Mesodermal cell (in vitro differentiated cells): ENCODE results near the gene PIK3CB.
"Not testable (repeated sequence)": the region's sequence is repeated elsewhere in the genome, so short reads cannot be mapped to it uniquely, and the experiment has no call there.

Experiments used
- H3K27ac ChIP-seq: 2 replicates; pipeline ENCODE4 v1.7.0; 2013; ENCODE audit warnings: mild to moderate bottlenecking, low read depth, low read length, moderate library complexity; ENCODE audit not compliant: severe bottlenecking
- H3K36me3 ChIP-seq: 2 replicates; pipeline ENCODE4 v1.7.1; 2013; ENCODE audit warnings: mild to moderate bottlenecking, low read length, moderate library complexity; ENCODE audit not compliant: control insufficient read depth, insufficient read depth
- H3K4me1 ChIP-seq: one replicate; pipeline ENCODE4 v1.7.1; 2013; ENCODE audit warnings: mild to moderate bottlenecking, low read length; ENCODE audit not compliant: insufficient read depth, control insufficient read depth, poor library complexity, severe bottlenecking
- H3K4me3 ChIP-seq: 2 replicates; pipeline ENCODE4 v1.7.0; 2013; ENCODE audit warnings: low read length, control low read depth, mild to moderate bottlenecking; ENCODE audit not compliant: insufficient read depth, poor library complexity, severe bottlenecking; ENCODE audit errors: extremely low read depth
- H3K9me3 ChIP-seq: 2 replicates; pipeline ENCODE4 v1.7.1; 2013; ENCODE audit warnings: mild to moderate bottlenecking, low read length, moderate library complexity; ENCODE audit not compliant: control insufficient read depth
- WGBS, 2 experiments: methylation state at CpG; one replicate each; pipeline ENCODE4 v1.1.5; 2013; ENCODE audit warnings: missing lambda C conversion rate in 2 of 2; ENCODE audit not compliant: insufficient coverage in 2 of 2; 5-methylcytosine and 5-hydroxymethylcytosine counted together

The PIK3CB gene

DNA sequence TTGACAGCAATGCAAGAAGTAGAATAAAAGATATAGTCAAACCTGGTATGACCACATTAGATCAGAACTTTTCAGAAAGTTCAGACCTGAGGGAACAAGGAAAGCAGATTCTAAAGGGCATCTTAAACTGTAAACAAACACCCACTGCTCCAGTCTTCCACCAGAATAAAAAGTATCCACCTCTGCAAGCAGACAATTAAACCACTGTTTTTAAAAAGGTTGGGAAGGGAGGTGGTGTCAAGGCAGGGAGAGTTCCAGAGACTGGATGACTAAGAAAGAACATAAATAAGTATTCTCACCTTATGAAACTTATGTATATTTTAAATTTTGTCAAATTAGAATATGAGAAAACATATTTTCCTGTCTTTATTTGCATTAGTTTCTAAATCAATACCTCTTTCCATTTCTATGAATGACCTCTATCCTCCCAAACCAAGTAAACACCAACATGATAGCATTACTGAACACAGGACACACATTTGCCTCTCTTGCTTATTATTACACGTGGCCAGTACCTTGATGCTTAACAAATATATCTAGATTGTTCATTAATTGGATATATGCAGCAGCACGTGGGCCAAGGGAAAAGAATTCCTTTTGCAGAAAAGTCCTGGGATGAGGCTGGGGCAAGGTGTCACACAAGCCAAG is 31.6 kb downstream of the PIK3CB start:
- H3K9me3 ChIP-seq = no peaks in the 10 kb centered on the region
- 75 to 89% methylated on average over 1 of the region's 2 CpGs for WGBS, 2 experiments

DNA sequence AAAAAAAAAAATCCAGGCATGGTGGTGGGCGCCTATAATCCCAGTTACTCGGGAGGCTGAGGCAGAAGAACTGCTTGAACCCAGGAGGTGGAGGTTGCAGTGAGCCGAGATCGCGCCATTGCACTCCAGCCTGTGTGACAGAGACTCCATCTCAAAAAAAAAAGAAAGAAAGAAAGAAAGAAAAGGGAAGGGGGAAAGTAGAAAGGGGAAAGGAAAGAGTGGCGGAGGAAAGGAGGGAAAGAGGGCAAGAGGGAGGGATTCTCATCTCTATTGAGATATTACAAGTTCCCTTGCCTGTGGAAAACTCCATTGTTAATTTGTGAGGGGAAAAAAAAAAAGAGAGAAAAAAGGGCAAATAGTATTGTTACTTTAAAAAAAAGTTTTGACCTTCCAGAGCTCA is 32.5 kb downstream of the PIK3CB start:
- 92 to 100% methylated on average over 1 to 6 of the region's 6 CpGs for WGBS, 2 experiments
- H3K36me3 ChIP-seq, H3K4me1 ChIP-seq, H3K27ac ChIP-seq, H3K9me3 ChIP-seq, H3K4me3 ChIP-seq: not testable (repeated sequence)

More for the DNA sequence above, 31.6 kb downstream of the PIK3CB start:
- Histone ChIP-seq H3K4me3 (no peak overlapping the region), H3K4me1 (no peaks in the 10 kb centered on the region), H3K36me3 (no peaks in the 10 kb centered on the region), H3K27ac (no peak overlapping the region)

DNA sequence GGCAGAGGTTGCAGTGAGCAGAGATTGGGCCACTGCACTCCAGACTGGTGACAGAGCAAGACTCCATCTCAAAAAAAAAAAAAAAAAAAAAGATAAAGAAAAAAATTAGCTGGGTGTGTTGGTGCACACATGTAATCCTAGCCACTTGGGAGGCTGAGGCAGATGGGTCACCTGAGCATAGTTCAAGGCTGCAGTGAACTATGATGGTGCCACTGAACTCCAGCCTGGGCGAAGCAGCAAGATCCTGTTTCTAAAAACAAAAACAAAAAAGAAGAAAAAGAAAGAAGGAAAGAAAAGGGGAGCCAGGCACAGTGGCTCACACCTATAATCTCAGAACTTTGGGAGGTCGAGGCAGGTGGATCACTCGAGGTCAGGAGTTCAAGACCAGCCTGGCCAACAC is 32.9 kb downstream of the PIK3CB start:
- Histone ChIP-seq H3K4me3 (no peak overlapping the region), H3K36me3 (no peaks in the 10 kb centered on the region), H3K27ac (no peak overlapping the region), H3K9me3 (no peaks in the 10 kb centered on the region), H3K4me1 (no peaks in the 10 kb centered on the region)
- WGBS, 2 experiments = 100% methylated on average over 1 of the region's 3 CpGs; no CpG with 5 or more reads in 1 of the 2 experiments

DNA sequence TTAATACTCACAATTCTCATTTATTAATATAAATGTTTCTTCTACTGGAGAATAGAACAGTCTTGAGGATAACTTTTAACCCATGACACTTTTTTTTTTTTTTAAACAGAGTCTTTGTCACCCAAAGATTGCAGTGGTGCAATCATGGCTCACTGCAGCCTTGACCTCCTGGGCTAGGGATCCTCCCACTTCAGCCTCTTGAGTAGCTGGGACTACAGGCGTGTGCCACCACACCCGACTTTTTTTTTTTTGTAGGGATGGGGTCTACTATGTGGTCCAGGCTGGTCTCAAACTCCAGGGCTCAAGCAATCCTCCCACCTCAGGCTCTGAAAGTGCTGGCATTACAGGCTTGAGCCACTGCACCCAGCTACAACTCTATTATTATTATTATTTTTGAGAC is 34.5 kb downstream of the PIK3CB start:
- Histone ChIP-seq H3K36me3 (no peaks in the 10 kb centered on the region), H3K4me3 (no peak overlapping the region), H3K9me3 (no peaks in the 10 kb centered on the region), H3K4me1 (no peaks in the 10 kb centered on the region), H3K27ac (no peak overlapping the region)
- no CpG with 5 or more reads among the region's 2 CpGs for WGBS, 2 experiments

- no peak overlapping the region for H3K4me3 ChIP-seq
- no peak overlapping the region for H3K27ac ChIP-seq
- WGBS, 2 experiments = 94% methylated on average over 3 of the region's 3 CpGs
- H3K9me3 ChIP-seq = no peaks in the 10 kb centered on the region
- H3K36me3 ChIP-seq = no peaks in the 10 kb centered on the region
- no peaks in the 10 kb centered on the region for H3K4me1 ChIP-seq
These were observed 34.9 kb downstream of the PIK3CB start for GRCh38 chr3:138799822-138800221.

DNA sequence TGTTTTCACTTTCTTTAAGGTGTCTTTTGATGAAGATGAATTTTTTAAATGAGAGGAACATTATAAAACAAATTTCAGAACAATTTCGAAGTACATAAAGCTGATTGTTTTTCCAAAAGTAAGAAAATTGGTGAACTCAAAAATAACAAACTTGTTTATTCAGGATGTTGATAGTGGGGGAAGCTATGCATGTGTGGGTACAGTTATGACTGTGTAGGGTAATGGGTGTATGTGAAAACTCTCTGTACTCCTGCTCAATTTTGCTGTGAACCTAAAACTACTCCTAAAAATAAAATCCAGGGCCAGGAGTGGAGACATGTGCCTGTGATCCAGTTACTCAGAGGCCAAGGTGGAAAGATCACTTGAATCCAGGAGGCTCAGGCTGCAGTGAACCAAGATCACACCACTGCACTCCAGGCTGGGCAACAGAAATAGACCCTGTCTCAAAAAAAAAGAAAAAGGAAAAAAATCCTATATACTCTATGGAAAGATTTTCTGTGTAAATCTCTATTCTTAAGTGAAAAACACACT is 37.2 kb downstream of the PIK3CB start:
- Histone ChIP-seq H3K4me3 (no peak overlapping the region), H3K36me3 (peaks cover 3% of the 10 kb centered on the region), H3K4me1 (no peaks in the 10 kb centered on the region), H3K9me3 (no peaks in the 10 kb centered on the region), H3K27ac (no peak overlapping the region)
- no CpG with 5 or more reads among the region's 1 CpG for WGBS, 2 experiments

DNA sequence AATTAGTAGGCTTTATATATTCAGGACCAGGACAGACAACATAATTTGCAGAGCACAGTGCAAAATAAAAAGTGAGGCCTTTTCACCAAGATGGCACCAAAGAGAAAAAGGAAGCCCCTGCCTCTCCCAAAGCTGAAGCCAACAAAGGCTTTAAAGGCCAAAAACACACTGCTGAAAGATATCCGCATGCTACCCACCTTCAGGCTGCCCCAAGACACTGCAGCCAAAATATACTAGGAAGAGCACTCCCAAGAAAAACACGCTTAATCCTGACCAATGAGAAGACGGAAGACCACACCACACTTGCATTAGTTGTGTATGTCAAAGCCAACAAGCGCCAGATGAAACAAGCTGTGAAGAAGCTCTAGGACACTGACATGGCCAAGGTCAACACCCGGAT is 38.0 kb downstream of the PIK3CB start:
- Histone ChIP-seq H3K27ac (no peak overlapping the region), H3K36me3 (peaks cover 3% of the 10 kb centered on the region), H3K4me1 (no peaks in the 10 kb centered on the region), H3K9me3 (no peaks in the 10 kb centered on the region), H3K4me3 (no peak overlapping the region)
- 94 to 97% methylated on average over 5 of the region's 5 CpGs for WGBS, 2 experiments

- 100% methylated on average over 3 of the region's 3 CpGs; no CpG with 5 or more reads in 1 of the 2 experiments for WGBS, 2 experiments
These were observed 47.9 kb downstream of the PIK3CB start for GRCh38 chr3:138786788-138787271.

GRCh38 chr3:138785951-138786350 is 48.8 kb downstream of the PIK3CB start:
- H3K4me3 ChIP-seq = no peak overlapping the region

More at GRCh38 chr3:138786788-138787271, 47.9 kb downstream of the PIK3CB start:
- no peaks in the 10 kb centered on the region for H3K9me3 ChIP-seq
- no peak overlapping the region for H3K27ac ChIP-seq
- no peak overlapping the region for H3K4me3 ChIP-seq
- H3K36me3 ChIP-seq = no peaks in the 10 kb centered on the region
- no peaks in the 10 kb centered on the region for H3K4me1 ChIP-seq

DNA sequence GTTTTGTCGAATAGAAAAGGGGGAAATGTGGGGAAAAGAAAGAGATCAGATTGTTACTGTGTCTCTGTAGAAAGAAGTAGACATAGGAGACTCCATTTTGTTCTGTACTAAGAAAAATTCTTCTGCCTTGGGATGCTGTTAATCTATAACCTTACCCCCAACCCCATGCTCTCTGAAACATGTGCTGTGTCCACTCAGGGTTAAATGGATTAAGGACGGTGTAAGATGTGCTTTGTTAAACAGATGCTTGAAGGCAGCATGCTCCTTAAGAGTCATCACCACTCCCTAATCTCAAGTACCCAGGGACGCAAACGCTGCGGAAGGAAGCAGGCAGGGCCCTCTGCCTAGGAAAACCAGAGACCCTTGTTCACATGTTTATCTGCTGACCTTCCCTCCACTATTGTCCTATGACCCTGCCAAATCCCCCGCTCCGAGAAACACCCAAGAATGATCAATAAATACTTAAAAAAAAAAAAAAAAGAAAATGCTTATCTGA is 49.3 kb downstream of the PIK3CB start:
- H3K9me3 ChIP-seq, H3K27ac ChIP-seq, H3K4me3 ChIP-seq, H3K4me1 ChIP-seq, H3K36me3 ChIP-seq: not testable (repeated sequence)
- WGBS, 2 experiments = no CpG with 5 or more reads among the region's 7 CpGs

More at GRCh38 chr3:138785951-138786350, 48.8 kb downstream of the PIK3CB start:
- no peaks in the 10 kb centered on the region for H3K4me1 ChIP-seq
- no peaks in the 10 kb centered on the region for H3K9me3 ChIP-seq
- no peak overlapping the region for H3K27ac ChIP-seq
- H3K36me3 ChIP-seq = no peaks in the 10 kb centered on the region

DNA sequence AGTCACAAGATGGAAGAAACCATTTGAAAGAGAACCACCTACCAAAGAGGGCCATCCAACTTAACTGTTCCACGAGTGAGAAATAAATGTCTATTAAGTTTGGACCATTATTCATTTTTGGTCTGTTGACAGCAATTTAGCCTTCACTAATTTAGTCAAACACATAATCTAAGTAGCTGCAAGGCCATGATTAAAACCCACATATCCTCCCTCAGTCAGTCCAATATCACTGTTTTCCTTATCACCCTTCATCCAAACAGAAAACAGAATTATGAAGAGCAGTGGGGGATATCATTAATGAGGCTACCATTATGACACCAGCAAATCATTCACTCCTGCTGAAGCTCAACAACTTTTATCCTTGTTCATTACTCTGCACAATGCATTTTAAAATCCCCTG is 52.0 kb downstream of the PIK3CB start:
- Histone ChIP-seq H3K36me3 (no peaks in the 10 kb centered on the region), H3K4me3 (no peak overlapping the region), H3K27ac (no peak overlapping the region), H3K4me1 (no peaks in the 10 kb centered on the region), H3K9me3 (no peaks in the 10 kb centered on the region)
- no CpG with 5 or more reads among the region's 1 CpG for WGBS, 2 experiments
